Measurements from ENCODE around the gene NLE1.
A peak's percentile ranks its signal among the peaks of the same experiment; 100 is the strongest.
"Not testable (repeated sequence)": the region's sequence is repeated elsewhere in the genome, so short reads cannot be mapped to it uniquely, and the experiment has no call there.

The NLE1 gene

DNA sequence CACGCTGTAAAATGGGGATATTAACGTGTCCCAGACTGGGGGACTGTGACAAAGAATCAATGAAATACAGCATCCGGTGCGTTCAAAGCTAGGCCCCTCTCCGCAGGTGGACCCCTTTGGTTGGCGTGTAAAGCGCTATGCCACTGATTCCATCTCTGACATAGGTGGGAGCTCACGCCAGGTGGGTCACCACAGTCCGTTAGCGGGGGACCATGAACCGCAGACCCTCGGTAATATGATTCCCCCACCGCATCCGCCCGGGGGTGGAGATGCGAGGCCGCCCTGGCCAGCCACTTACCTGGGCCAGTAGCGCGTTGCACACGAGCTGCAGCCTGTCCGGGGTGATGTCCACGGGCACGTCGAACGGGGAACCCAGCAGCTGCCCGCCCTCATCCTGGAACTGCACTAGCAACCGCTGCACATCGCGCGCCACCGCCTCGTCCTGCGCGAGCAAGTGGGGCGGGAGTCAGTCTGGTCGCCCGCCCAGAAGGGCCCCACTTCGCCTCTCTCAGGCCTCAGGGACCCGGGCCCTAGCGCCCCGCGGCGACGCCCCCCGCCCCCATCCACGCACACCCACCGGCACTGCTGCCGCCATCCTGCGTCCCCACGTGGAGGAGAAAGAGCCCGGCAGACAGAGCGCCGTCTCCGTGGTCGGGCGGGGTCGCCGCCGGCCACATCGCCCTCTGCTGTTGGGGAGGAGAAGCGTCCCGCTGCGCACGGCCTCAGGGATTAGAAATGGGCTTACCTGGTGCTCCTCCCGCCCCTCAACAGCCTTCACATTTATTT lies at the start of gene NLE1:
Gene NLE1, minus strand, starts transcription at position 623 of the 786 bp plus-strand sequence. Its CDS starts 28 bp downstream, at position 595.
- peak; percentile 76 for DNase-seq

GRCh38 chr17:35191001-35191695 lies 49.0 kb upstream of the NLE1 start:
- DNase-seq, result no peak

DNA sequence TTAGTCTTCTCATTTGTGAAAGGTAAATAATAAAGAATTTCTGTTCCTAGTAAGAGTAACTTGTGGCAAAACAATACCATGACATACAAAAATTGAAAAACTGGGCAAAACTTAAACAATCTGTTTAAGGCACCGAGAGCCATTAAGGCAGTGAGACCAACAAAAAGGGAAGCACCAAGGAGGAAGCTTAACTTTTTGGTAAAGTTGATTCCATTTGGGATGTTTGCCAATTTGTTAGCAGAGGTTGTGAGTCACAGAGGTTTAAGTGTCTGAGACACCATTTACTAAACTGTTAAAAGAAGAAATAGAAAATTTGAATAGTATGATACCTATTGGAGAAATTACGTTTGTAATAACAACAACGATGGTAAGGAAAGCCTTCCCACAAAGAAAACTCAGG lies 47.2 kb upstream of the NLE1 start:
- no peak for DNase-seq

DNA sequence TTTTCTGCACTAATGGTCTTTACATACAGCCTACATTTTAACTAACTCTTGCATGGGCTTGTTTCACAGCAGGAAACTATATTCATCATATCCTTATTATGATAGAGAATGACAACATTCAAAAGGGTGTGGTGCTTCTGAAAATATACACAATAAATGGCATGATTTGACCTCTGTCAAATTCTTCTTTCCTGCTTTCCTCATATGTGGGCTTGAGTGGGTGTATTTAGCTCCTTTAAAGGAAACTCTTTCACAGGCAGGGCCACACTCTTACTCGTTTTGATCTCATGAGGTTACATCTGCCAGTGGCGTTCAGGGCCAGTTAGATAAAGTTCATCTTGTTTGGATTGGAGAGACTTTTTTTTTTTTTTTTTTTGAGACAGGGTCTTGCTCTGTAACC lies 46.0 kb upstream of the NLE1 start:
- no peak for DNase-seq

- no peak for DNase-seq
Measured at GRCh38 chr17:35187481-35187880, 45.4 kb upstream of the NLE1 start.

DNA sequence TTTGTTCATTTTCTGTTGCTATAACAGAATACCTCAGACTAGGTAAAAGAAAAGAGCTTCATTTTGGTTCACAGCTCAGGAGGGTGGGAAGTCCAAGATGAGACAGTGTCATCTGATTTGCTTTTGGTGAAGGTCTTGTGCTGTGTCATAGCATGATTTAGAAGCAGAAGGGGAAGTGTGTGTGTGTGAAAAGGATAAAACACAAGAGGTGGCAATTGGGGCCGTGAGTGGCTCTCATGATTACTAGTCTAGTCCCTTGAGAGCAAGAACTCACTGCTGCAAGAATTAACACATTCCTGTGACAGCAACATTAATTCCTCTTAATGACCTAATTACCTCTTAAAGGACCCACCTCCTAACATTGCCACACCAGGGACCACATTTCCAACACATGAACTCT lies 43.7 kb upstream of the NLE1 start:
- no peak for DNase-seq

- no peak for DNase-seq
Measured at GRCh38 chr17:35184274-35184673, 42.2 kb upstream of the NLE1 start.

DNA sequence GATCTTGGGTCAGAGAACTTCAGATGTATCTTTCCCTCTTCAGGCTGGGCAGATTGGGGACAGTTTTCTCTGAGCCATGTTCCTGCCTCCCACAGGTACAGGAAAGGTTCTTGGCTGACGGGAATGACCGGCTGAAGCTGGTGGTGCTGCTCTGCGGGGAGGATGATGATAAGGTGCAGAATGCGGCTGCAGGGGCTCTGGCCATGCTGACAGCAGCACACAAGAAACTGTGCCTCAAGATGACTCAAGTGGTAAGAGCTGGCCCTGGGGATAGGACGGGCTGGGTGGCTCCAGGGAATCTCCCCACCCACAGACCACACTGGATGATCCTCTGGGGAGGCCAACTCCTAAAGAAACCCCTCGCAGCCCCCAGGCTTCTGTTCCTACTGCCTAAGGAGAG lies 41.2 kb upstream of the NLE1 start:
- DNase-seq, result no peak

DNA sequence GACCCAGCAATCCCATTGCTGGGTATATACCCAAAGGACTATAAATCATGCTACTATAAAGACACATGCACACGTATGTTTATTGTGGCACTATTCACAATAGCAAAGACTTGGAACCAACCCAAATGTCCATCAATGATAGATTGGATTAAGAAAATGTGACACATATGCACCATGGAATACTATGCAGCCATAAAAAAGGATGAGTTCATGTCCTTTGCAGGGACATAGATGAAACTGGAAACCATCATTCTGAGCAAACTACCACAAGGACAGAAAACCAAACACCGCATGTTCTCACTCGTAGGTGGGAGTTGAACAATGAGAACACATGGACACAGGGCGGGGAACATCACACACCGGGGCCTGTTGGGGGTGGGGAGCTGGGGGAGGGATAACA lies 37.3 kb upstream of the NLE1 start:
- not testable (repeated sequence) for DNase-seq

DNA sequence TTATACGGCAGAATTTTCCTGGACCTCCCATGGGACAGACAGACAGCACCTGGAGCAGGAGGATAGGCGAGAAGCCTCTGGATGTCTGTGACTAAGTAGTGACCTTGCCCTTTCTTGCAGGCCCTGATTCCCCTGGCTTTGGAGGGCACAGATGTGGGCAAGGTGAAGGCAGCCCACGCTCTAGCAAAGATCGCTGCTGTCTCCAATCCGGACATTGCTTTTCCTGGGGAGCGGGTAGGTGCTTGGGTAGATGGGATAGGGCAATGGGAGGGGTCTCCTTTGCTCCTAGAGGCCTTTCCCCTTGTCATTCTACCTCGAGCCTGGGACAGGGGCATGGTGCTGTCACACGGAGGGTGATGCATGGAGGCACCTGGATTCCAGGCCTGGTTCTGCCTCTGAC lies 34.8 kb upstream of the NLE1 start:
- DNase-seq, result no peak

DNA sequence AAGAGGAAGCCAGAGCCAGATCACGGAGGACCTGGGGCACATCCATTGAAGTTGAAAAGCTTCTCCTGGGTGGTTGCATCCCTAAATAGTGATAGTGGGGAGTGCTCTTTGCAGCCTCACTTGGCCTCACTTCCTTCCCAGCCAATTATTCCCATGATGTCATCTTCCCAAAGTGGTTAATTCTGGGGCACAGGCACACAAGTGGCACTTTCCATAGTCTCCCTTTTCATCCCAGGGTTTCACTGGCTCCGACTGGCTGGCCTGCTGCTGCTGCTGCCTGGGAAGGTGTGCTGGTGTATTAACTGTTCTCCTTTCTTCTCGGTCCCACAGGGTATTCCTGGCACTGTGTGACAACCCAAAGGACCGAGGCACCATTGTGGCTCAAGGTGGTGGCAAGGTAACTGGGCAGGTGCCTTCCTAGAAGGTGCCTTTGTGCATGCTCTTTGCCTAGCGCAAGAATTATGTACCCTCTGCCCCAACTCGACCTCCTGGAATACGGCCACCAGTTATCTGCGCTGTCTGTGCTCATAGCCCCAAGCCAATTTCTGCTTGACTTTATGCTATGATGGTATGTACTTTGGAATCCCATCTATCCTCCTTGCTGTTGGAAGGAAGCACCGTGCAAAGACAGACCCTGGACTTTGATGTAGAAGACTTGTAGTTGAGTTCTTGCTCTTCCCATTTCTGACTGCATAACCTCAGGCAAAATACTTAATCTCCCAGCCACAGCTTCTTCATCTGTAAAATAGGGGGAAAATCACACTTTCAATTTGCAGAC lies 33.7 kb upstream of the NLE1 start:
- DNase-seq, result no peak

- DNase-seq, result no peak
Measured at GRCh38 chr17:35174835-35175334, 32.8 kb upstream of the NLE1 start.

GRCh38 chr17:35172321-35172720 lies 30.2 kb upstream of the NLE1 start:
- DNase-seq, result not testable (repeated sequence)

DNA sequence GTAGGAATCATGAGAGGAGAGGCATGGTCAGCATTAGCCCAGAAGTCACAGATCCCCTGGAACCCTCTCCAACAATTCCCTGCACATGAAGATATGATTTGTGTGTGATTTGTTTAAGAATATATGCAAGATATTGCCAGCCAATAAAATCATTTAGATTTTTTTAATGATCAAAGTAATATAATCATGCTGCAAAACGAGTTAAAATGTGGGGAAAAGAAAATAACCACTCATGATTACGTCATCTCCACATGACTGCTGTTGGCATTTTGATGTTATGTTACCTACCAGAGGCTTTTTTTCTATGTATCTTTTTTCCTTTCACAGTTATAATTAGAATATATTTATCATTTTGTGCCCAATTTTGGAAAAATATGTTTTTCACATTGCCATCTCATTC lies 29.7 kb upstream of the NLE1 start:
- DNase-seq, result no peak

GRCh38 chr17:35170968-35171771 lies 29.1 kb upstream of the NLE1 start:
- DNase-seq, result no peak

DNA sequence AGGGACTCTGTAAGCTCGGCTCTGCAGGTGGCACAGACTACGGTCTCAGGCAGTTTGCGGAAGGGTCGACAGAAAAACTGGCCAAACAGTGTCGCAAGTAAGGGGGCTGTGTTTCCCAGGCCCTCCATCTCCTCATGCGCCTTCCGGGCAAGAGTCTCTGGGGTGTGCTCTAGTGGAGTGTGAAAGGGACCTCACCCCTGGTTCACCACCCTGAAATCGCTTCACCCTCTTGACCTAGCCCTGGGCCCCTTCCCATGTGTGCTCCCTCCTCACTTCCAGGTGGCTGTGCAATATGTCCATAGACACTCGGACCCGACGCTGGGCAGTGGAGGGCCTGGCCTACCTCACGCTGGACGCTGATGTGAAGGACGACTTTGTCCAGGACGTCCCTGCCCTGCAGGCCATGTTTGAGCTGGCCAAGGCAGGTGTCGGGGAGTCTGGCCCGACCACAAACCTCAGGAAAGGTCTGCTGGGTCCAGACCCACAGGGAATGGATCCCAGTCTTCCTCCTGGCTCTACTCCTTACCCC lies 27.8 kb upstream of the NLE1 start:
- DNase-seq, result no peak

DNA sequence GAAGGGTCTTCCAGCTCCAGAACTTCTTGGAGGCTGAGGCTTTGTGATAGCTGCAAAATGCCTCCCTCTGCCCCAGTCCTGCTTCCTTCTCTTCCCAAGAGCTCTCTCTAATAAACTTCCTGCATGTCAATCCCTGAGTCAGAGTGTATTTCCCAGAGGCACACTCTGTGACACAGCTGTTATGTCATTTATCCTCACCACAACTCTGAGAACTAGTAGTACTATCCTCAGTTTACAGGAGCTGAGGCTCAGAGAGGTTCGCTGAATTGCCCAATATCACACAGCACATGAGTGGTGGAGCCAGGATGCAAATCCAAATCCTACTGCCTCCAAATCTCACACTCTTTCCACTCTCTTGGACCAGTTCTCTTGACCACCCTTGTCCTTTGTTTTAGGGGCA lies 25.6 kb upstream of the NLE1 start:
- no peak for DNase-seq

DNA sequence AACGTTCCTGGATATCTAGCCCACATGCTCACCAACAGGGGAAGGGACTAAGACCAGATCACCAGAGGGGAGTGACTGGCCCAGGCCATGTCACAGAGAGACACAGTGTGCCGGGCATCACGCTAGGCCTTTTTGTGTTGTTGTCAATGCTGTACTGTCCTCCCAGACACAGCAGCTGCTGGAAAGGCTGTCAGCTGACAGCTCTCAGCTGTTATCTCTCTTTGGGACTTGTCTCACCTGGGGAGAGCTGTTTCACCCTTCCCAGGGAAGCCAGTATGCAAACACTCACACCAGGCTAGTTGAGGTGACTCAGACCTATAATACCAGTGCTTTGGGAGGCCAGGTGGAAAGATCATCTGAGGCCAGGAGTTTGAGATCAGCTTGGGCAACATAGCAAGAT lies 24.9 kb upstream of the NLE1 start:
- no peak for DNase-seq

- DNase-seq, result no peak
Measured at GRCh38 chr17:35166526-35166925, 24.4 kb upstream of the NLE1 start.

DNA sequence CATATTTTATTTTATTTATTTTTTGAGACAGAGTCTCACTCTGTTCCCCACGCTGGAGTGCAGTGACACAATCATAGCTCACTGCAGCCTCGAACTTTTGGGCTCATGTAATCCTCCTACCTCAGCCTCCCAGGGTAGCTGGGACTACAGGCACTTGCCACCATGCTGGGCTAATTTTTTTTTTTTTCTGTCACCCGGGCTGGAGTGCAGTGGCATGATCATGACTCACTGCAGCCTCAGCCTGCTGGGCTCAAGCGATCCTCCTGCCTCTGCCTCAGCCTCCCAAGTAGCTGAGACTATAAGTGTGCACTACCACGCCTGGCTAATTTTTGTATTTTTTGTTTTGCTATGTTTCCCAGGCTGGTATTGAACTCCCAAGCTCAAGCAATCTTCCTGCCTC lies 22.6 kb upstream of the NLE1 start:
- DNase-seq, result no peak

- no peak for DNase-seq
Measured at GRCh38 chr17:35163886-35164285, 21.8 kb upstream of the NLE1 start.

DNA sequence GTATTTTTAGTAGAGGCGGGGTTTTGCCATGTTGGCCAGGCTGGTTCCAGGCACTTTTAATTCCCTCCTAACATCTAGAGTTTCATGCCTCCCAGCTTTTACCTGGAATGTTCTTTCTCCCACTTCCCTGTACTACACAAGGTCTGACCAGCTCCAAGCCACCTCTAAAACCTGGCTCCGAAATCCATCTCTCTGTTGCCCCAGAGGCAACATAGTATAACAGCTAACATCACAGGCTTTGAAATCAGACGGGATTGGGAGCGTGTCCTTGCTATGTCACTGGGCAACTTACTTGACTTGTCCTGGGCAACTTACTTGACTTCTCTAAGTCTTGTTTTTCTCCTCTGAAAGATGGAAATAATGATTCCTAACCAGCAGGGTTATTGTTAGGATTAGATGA lies 20.7 kb upstream of the NLE1 start:
- DNase-seq, result no peak

Data from NCI-H2107 (cell line).